GM12891 (cell line): ENCODE results near the gene RSPH1.

ENCODE experiments used
- PAX5 ChIP-seq: IDR thresholded peaks from 2 replicates; pipeline ENCODE4 v1.6.1; 2011; ENCODE audit warnings: low read length, moderate library complexity, mild to moderate bottlenecking; ENCODE audit not compliant: insufficient read depth, severe bottlenecking
- POLR2A ChIP-seq: IDR thresholded peaks from 2 replicates; pipeline ENCODE4 v1.6.1; 2011; ENCODE audit warnings: low read depth, low read length, control low read depth
- POLR2AphosphoS5 ChIP-seq: IDR thresholded peaks from 2 replicates; pipeline ENCODE4 v1.6.1; 2011; ENCODE audit warnings: low read depth, low read length, control low read depth

DNA sequence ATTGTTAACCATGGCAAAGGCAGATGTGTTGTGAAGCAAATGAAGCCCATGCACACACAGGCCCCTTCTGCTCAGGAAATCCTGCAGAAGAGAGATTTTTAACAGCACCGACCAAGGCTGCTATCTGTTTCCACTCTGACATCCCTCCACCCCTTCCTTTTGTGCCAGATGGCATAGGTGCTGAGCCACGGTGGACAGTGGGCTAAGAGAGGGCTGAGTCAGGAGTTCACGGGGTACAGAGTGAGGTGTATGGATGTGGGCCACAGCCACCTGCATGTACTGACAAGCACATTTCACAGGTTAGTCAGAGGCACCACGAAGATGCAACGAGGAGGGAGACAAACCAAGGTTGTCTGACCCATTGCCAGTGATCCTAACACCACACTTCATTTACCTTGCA, 9.5 kb downstream of the RSPH1 start:
- TF ChIP-seq POLR2AphosphoS5 = no peak
- no peak for TF ChIP-seq POLR2A
- TF ChIP-seq PAX5 = no peak
